Parathyroid adenoma (tissue), 2 donors: ENCODE data around the gene BAD.
A peak's percentile ranks its signal among the peaks of the same experiment; 100 is the strongest.

Experiments used
- H2AFZ ChIP-seq: fragments of 300-600 bp; sonication (generic); one replicate; pipeline ENCODE4 v1.7.0; 2017; ENCODE audit warnings: antibody characterized with exemption, mild to moderate bottlenecking
- H3K27ac ChIP-seq: fragments of 300-600 bp; sonication (generic); one replicate; pipeline ENCODE4 v1.7.0; 2017
- H3K27me3 ChIP-seq: fragments of 300-600 bp; sonication (generic); one replicate; pipeline ENCODE4 v1.7.0; 2017; ENCODE audit warnings: low read length; ENCODE audit not compliant: control insufficient read depth, insufficient read depth
- H3K36me3 ChIP-seq: fragments of 300-600 bp; sonication (generic); one replicate; pipeline ENCODE4 v1.7.0; 2017; ENCODE audit warnings: low read length; ENCODE audit not compliant: control insufficient read depth, insufficient read depth
- H3K4me1 ChIP-seq: fragments of 300-600 bp; sonication (generic); one replicate; pipeline ENCODE4 v1.7.0; 2017; ENCODE audit warnings: control low read depth
- H3K4me2 ChIP-seq: fragments of 300-600 bp; sonication (generic); one replicate; pipeline ENCODE4 v1.7.0; 2017; ENCODE audit warnings: low read length
- H3K4me3 ChIP-seq: fragments of 300-600 bp; sonication (generic); one replicate; pipeline ENCODE4 v1.7.0; 2017; ENCODE audit warnings: low read depth, low read length
- H3K79me2 ChIP-seq: fragments of 300-600 bp; sonication (generic); one replicate; pipeline ENCODE4 v1.7.0; 2017; ENCODE audit warnings: control low read depth
- H3K9ac ChIP-seq: fragments of 300-600 bp; sonication (generic); one replicate; pipeline ENCODE4 v1.7.0; 2017; ENCODE audit warnings: mild to moderate bottlenecking
- H3K9me3 ChIP-seq: fragments of 300-600 bp; sonication (generic); one replicate; pipeline ENCODE4 v1.7.0; 2017; ENCODE audit warnings: low read length; ENCODE audit not compliant: control insufficient read depth
- CTCF ChIP-seq: fragments of 300-600 bp; sonication (generic); IDR thresholded peaks from one replicate; pipeline ENCODE4 v1.7.0; 2017; ENCODE audit warnings: antibody characterized with exemption, mild to moderate bottlenecking
- donor health status: primary hyperparathyroidism.

The BAD gene

GRCh38 chr11:64245401-64245796, 39.1 kb downstream of the BAD start:
- no peak for TF ChIP-seq CTCF
- Histone ChIP-seq H3K9ac (no peak overlapping the region), H3K4me1 (peaks cover 4% of the 10 kb centered on the region), H3K36me3 (no peaks in the 10 kb centered on the region), H3K27ac (peak overlapping the region; percentile 36), H3K4me3 (peak overlapping the region; percentile 58), H3K79me2 (no peaks in the 10 kb centered on the region), H3K27me3 (no peaks in the 10 kb centered on the region), H2AFZ (no peak overlapping the region), H3K4me2 (peak overlapping the region; percentile 75), H3K9me3 (no peaks in the 10 kb centered on the region)

- Histone ChIP-seq H3K4me3 (no peak overlapping the region), H3K27me3 (no peaks in the 10 kb centered on the region), H3K79me2 (no peaks in the 10 kb centered on the region), H3K27ac (no peak overlapping the region), H3K36me3 (no peaks in the 10 kb centered on the region), H3K4me1 (peaks cover 8% of the 10 kb centered on the region), H3K9ac (no peak overlapping the region), H2AFZ (no peak overlapping the region), H3K9me3 (no peaks in the 10 kb centered on the region), H3K4me2 (peak overlapping the region; percentile 75)
- no peak for TF ChIP-seq CTCF
Observed at GRCh38 chr11:64244966-64245365, 39.5 kb downstream of the BAD start.

GRCh38 chr11:64244107-64244506, 40.4 kb downstream of the BAD start:
- H3K9me3 ChIP-seq: no peaks in the 10 kb centered on the region

GRCh38 chr11:64243236-64243854, 41.1 kb downstream of the BAD start:
- TF ChIP-seq CTCF: no peak
- Histone ChIP-seq H3K9me3 (no peaks in the 10 kb centered on the region), H2AFZ (no peak overlapping the region), H3K4me1 (peaks cover 12% of the 10 kb centered on the region), H3K27ac (no peak overlapping the region), H3K4me3 (no peak overlapping the region), H3K36me3 (no peaks in the 10 kb centered on the region), H3K27me3 (no peaks in the 10 kb centered on the region), H3K79me2 (no peaks in the 10 kb centered on the region), H3K9ac (no peak overlapping the region), H3K4me2 (no peak overlapping the region)

More at GRCh38 chr11:64244107-64244506, 40.4 kb downstream of the BAD start:
- no peak for TF ChIP-seq CTCF
- Histone ChIP-seq H3K9ac (no peak overlapping the region), H3K27me3 (no peaks in the 10 kb centered on the region), H3K27ac (no peak overlapping the region), H3K4me3 (no peak overlapping the region), H3K4me1 (peaks cover 12% of the 10 kb centered on the region), H2AFZ (no peak overlapping the region), H3K79me2 (no peaks in the 10 kb centered on the region), H3K4me2 (no peak overlapping the region), H3K36me3 (no peaks in the 10 kb centered on the region)
